GM12878 (cell line): ENCODE results near the gene HIC1. TPM values are rescaled to one million over a fixed set of nuclear protein-coding genes. Genes with fewer than 3 reads are reported as not detected.
A peak's percentile ranks its signal among the peaks of the same experiment; 100 is the strongest.

Experiments
- ETV6 ChIP-seq, 2 experiments: fragments of 450-650 bp in 1 of 2; IDR thresholded peaks in 1 of 2; conservative IDR thresholded peaks in 1 of 2; 2 replicates each; pipeline ENCODE4 v1.6.1; 2014; ENCODE audit warnings: antibody characterized with exemption in 1 of 2, borderline replicate concordance in 1 of 2, low read depth in 1 of 2, mild to moderate bottlenecking in 1 of 2, moderate library complexity in 1 of 2
- GATAD2B ChIP-seq: fragments of 450-650 bp; conservative IDR thresholded peaks from 2 replicates; pipeline ENCODE4 v1.6.1; 2017; ENCODE audit warnings: low read depth, mild to moderate bottlenecking, moderate library complexity
- IKZF1 ChIP-seq: fragments of 450-650 bp; conservative IDR thresholded peaks from 2 replicates; pipeline ENCODE4 v1.6.1; 2017; ENCODE audit warnings: antibody characterized with exemption, mild to moderate bottlenecking
- REST ChIP-seq: IDR thresholded peaks from 2 replicates; pipeline ENCODE4 v1.6.1; 2012; ENCODE audit warnings: mild to moderate bottlenecking, low read depth, low read length
- ZNF207 ChIP-seq: fragments of 450-650 bp; IDR thresholded peaks from 2 replicates; pipeline ENCODE4 v1.6.1; 2014; ENCODE audit warnings: antibody characterized with exemption, mild to moderate bottlenecking, borderline replicate concordance
- polyA plus RNA-seq, 11 experiments: library from polyadenylated mRNA; depleted of rRNA in 4 of 11; unstranded in 6 of 11; stranded (reverse) in 5 of 11; fragments of >200 nt; fragmentation: Nextera tagmentation in 4 of 11; fragmentation: Illumina TruSeq in 1 of 11; extraction: Ambion mirVana in 4 of 11; extraction: Trizol in 1 of 11; gene quantifications; 1 replicate in 1 of 11; 2 replicates in 10 of 11; pipeline versions ENCODE4 v1.2.1 to v1.2.3, GENCODE V29; 2011 to 2016; ENCODE audit warnings: inconsistent platforms in 2 of 11, missing spikeins in 2 of 11, low read depth in 1 of 11
- total RNA-seq, 4 experiments: library from RNA; depleted of rRNA in 3 of 4; stranded (reverse); fragments of >200 nt in 3 of 4; fragmentation: Illumina TruSeq in 1 of 4; extraction: Trizol in 1 of 4; gene quantifications; 2 replicates each; pipeline versions ENCODE4 v1.2.1 to v1.2.3, GENCODE V29; 2013 to 2021

HIC1 gene
- total and polyA plus RNA-seq, 10 of the 15 experiments (the other 5 are each of a cell fraction or from before 2014, with no cell fraction given), result 0.11 to 61.1 (median 4.9) TPM

- TF ChIP-seq REST (peak; percentile 97), IKZF1 (peak; percentile 58; the same call in 1 of the 2 replicates), GATAD2B (peak; percentile 62; the same call in 1 of the 2 replicates), ETV6 (conservative IDR thresholded peaks at IDR 0.05 in 1 of 2, IDR thresholded peaks at IDR 0.05 in 1 of 2; ENCODE audit: borderline replicate concordance in 1 of 2, low read depth in 1 of 2) (no peak), ZNF207 (peak; percentile 79)
These were observed 5.3 kb upstream of the HIC1 start (continued) for GRCh38 chr17:2049333-2050299.
